Measurements from ENCODE around the gene USP35. TPM values are rescaled to one million over a fixed set of nuclear protein-coding genes. Genes with fewer than 3 reads are reported as not detected.

USP35 gene
- polyA plus RNA-seq, 3 donors: 0.42 to 7.6 (median 0.63) TPM

- peak; percentile 48 to 60 (median 56) for DNase-seq
- Mint-ChIP-seq H3K9me3 (no peaks in the 10 kb centered on the region), H3K27ac (peak overlapping the region in 2 of 7 donors; percentile 55 to 71), H3K36me3 (peaks cover 54 to 55% of the 10 kb centered on the region in 2 donors), H3K4me3 (no peak overlapping the region), H3K4me1 (peaks cover 37% of the 10 kb centered on the region), H3K27me3 (ENCODE audit: low read depth in 3 of 3) (no peaks in the 10 kb centered on the region)
- H3K4me2 ChIP-seq (replicated peaks; ENCODE audit: extremely low read depth, low read length, poor library complexity, severe bottlenecking): no peak overlapping the region
- no peak overlapping the region for H2AFZ ChIP-seq (ENCODE audit: insufficient read depth, low read depth, low read length, poor library complexity, severe bottlenecking)
- H3K27me3 ChIP-seq (ENCODE audit: control insufficient read depth in 2 of 2, insufficient read depth in 2 of 2, low read length in 2 of 2): no peaks in the 10 kb centered on the region
- H3K27ac ChIP-seq (ENCODE audit: low read depth in 1 of 2, low read length in 2 of 2): peak overlapping the region in 1 of 2 donors; percentile 23
- H3K79me2 ChIP-seq (ENCODE audit: insufficient read depth, low read length): peaks cover 16% of the 10 kb centered on the region
- H4K20me1 ChIP-seq (ENCODE audit: insufficient read depth, low read length): peaks cover 64% of the 10 kb centered on the region
- no peak overlapping the region for H3K9ac ChIP-seq (ENCODE audit: insufficient read depth, low read length, poor library complexity, severe bottlenecking)
- H3K36me3 ChIP-seq (replicated peaks in 1 of 2; ENCODE audit: control insufficient read depth in 1 of 2, insufficient read depth in 2 of 2, low read length in 2 of 2): peaks cover 38 to 51% of the 10 kb centered on the region in 2 donors
- intact Hi-C loops (cut with micrococcal nuclease): loop anchor here (2.0 to 10.0 kb wide), 3 partner anchors 44 to 336 kb away; no protein-coding TSS in a partner anchor
- H3K9me3 ChIP-seq (replicated peaks in 1 of 2; ENCODE audit: control insufficient read depth in 1 of 2, insufficient read depth in 1 of 2, low read length in 2 of 2): no peaks in the 10 kb centered on the region
- H3K4me1 ChIP-seq (ENCODE audit: control insufficient read depth in 1 of 2, insufficient read depth in 2 of 2, low read length in 2 of 2): peaks cover 8 to 9% of the 10 kb centered on the region in 2 donors
- peak; percentile 68 for TF ChIP-seq CTCF (IDR thresholded peaks at IDR 0.05)
- 100% methylated on average over 1 of the region's 3 CpGs for WGBS (ENCODE audit: insufficient coverage)
- H3K4me3 ChIP-seq (replicated peaks in 1 of 3; ENCODE audit: low read depth in 2 of 3, low read length in 3 of 3): no peak overlapping the region
Observed at GRCh38 chr11:78228467-78228866, 39.7 kb downstream of the USP35 start.

GRCh38 chr11:78229106-78229505 lies 40.4 kb downstream of the USP35 start:
- H3K4me2 ChIP-seq (replicated peaks; ENCODE audit: extremely low read depth, low read length, poor library complexity, severe bottlenecking): no peak overlapping the region
- WGBS (ENCODE audit: insufficient coverage): 100% methylated on average over 1 of the region's 2 CpGs
- no peak overlapping the region for H3K9ac ChIP-seq (ENCODE audit: insufficient read depth, low read length, poor library complexity, severe bottlenecking)
- no peak for TF ChIP-seq CTCF (IDR thresholded peaks at IDR 0.05)
- H3K79me2 ChIP-seq (ENCODE audit: insufficient read depth, low read length): peaks cover 16% of the 10 kb centered on the region
- no peaks in the 10 kb centered on the region for H3K9me3 ChIP-seq (replicated peaks in 1 of 2; ENCODE audit: control insufficient read depth in 1 of 2, insufficient read depth in 1 of 2, low read length in 2 of 2)
- Mint-ChIP-seq H3K36me3 (peaks cover 53 to 54% of the 10 kb centered on the region in 2 donors), H3K27ac (peak overlapping the region in 4 of 7 donors; percentile 55 to 74 (median 69)), H3K27me3 (ENCODE audit: low read depth in 3 of 3) (no peaks in the 10 kb centered on the region), H3K4me3 (no peak overlapping the region), H3K4me1 (peaks cover 37% of the 10 kb centered on the region), H3K9me3 (no peaks in the 10 kb centered on the region)
- H3K4me3 ChIP-seq (replicated peaks in 1 of 3; ENCODE audit: low read depth in 2 of 3, low read length in 3 of 3): no peak overlapping the region
- peaks cover 62% of the 10 kb centered on the region for H4K20me1 ChIP-seq (ENCODE audit: insufficient read depth, low read length)
- intact Hi-C loops (cut with micrococcal nuclease): loop anchor here (2.0 to 10.0 kb wide), 3 partner anchors 43 to 336 kb away; no protein-coding TSS in a partner anchor
- peaks cover 8 to 9% of the 10 kb centered on the region in 2 donors for H3K4me1 ChIP-seq (ENCODE audit: control insufficient read depth in 1 of 2, insufficient read depth in 2 of 2, low read length in 2 of 2)
- no peaks in the 10 kb centered on the region for H3K27me3 ChIP-seq (ENCODE audit: control insufficient read depth in 2 of 2, insufficient read depth in 2 of 2, low read length in 2 of 2)
- peaks cover 31 to 51% of the 10 kb centered on the region in 2 donors for H3K36me3 ChIP-seq (replicated peaks in 1 of 2; ENCODE audit: control insufficient read depth in 1 of 2, insufficient read depth in 2 of 2, low read length in 2 of 2)
- peak overlapping the region in 1 of 2 donors; percentile 1 for H3K27ac ChIP-seq (ENCODE audit: low read depth in 1 of 2, low read length in 2 of 2)
- DNase-seq: no peak
- H2AFZ ChIP-seq (ENCODE audit: insufficient read depth, low read depth, low read length, poor library complexity, severe bottlenecking): no peak overlapping the region
